GM12891 (cell line): ENCODE results near the gene ZNF487.
"Not testable (repeated sequence)": the region's sequence is repeated elsewhere in the genome, so short reads cannot be mapped to it uniquely, and the experiment has no call there.

Experiments
- DNase-seq: peaks from one replicate; pipeline ENCODE4 v3.0.0; 2011; ENCODE audit warnings: low spot score; ENCODE audit not compliant: insufficient read length
- FAIRE-seq: peaks from 2 replicates; lab custom pipeline; 2011; peaks lifted over from hg19 to GRCh38; lab: Jason Lieb, UNC
- PAX5 ChIP-seq: IDR thresholded peaks from 2 replicates; pipeline ENCODE4 v1.6.1; 2011; ENCODE audit warnings: low read length, moderate library complexity, mild to moderate bottlenecking; ENCODE audit not compliant: insufficient read depth, severe bottlenecking
- POLR2A ChIP-seq: IDR thresholded peaks from 2 replicates; pipeline ENCODE4 v1.6.1; 2011; ENCODE audit warnings: low read depth, low read length, control low read depth
- POLR2AphosphoS5 ChIP-seq: IDR thresholded peaks from 2 replicates; pipeline ENCODE4 v1.6.1; 2011; ENCODE audit warnings: low read depth, low read length, control low read depth
- POU2F2 ChIP-seq: IDR thresholded peaks from 2 replicates; pipeline ENCODE4 v1.6.1; 2011; ENCODE audit warnings: low read depth, mild to moderate bottlenecking, control low read depth, low read length, moderate library complexity
- SPI1 ChIP-seq: IDR thresholded peaks from 2 replicates; pipeline ENCODE4 v1.6.1; 2011; ENCODE audit warnings: low read depth, low read length, control low read depth
- TAF1 ChIP-seq: IDR thresholded peaks from 2 replicates; pipeline ENCODE4 v1.6.1; 2011; ENCODE audit warnings: low read depth, low read length, control low read depth

Gene ZNF487

DNA sequence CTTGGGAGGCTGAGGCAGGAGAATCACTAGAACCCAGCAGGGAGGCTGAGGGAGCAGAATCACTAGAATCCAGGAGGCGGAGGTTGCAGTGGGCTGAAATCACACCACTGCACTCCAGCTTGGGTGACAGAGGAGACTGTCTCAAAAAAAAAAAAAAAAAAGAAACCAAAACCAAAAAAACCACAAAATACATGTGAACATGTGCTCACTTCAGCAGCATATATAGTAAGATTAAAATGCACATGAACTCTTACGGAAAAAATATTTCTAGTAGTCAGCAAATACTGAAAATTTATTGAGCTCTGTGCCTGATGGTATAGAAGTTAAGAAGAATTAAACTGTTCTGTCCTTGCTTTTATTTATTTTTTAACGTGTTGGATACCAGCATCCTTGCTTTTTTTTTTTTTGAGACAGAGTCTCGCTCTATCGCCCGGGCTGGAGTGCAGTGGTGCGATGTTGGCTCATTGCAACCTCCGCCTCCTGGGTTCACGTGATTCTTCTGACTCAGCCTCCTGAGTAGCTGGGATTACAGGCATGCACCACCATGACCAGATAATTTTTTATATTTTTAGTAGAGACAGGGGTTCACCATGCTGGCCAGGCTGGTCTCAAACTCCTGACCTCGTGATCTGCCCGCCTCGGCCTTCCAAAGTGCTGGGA, 9.6 kb upstream of the ZNF487 start:
- TF ChIP-seq TAF1: no peak
- TF ChIP-seq SPI1: no peak
- TF ChIP-seq POU2F2: no peak
- no peak for TF ChIP-seq POLR2AphosphoS5
- TF ChIP-seq POLR2A: no peak
- no peak for TF ChIP-seq PAX5
- FAIRE-seq: no peak
- DNase-seq: no peak

GRCh38 chr10:43430926-43431663, 5.8 kb upstream of the ZNF487 start:
- TF ChIP-seq POLR2A (no peak), POLR2AphosphoS5 (no peak), SPI1 (no peak), POU2F2 (no peak), PAX5 (no peak), TAF1 (no peak)
- DNase-seq (no peak), FAIRE-seq (no peak)

DNA sequence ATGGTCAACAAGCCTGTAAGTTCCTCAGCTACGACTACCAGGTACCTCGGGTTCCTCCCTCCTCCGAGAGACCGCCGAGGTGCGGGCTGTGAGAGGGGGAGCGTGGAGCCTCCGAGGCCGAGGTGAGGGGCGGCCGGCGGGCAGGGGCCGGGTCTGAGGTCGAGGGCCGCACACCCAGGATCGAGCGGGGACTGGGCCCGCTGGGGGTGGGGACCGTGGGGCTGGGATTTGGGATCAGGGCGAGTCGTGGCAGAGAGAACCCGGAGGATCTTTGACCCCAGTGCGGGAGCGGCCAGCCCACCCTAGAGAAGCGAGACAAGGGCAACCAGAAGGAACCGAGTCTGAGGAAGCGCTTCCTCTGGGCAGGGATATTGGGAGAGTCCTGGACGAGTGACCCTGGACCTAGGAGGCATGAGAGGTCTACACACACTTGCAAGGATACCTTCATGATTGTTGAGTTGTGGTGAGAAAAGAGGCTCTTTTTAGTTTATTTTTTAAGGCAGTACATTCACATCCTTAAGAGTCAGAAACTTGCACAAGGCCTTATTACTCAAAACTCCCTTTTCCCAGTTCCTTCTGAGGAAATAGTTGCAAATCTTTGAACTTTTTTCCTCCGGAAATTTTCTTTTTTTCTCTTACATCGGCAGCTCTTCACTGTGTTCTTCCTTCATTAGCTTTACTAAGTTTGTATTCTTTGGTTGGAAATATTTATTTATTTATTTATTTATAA, 395 bp downstream of the ZNF487 start:
- FAIRE-seq (peak; percentile 80), DNase-seq (no peak)
- TF ChIP-seq POLR2AphosphoS5 (no peak), POU2F2 (no peak), POLR2A (no peak), SPI1 (no peak), TAF1 (no peak), PAX5 (no peak)

DNA sequence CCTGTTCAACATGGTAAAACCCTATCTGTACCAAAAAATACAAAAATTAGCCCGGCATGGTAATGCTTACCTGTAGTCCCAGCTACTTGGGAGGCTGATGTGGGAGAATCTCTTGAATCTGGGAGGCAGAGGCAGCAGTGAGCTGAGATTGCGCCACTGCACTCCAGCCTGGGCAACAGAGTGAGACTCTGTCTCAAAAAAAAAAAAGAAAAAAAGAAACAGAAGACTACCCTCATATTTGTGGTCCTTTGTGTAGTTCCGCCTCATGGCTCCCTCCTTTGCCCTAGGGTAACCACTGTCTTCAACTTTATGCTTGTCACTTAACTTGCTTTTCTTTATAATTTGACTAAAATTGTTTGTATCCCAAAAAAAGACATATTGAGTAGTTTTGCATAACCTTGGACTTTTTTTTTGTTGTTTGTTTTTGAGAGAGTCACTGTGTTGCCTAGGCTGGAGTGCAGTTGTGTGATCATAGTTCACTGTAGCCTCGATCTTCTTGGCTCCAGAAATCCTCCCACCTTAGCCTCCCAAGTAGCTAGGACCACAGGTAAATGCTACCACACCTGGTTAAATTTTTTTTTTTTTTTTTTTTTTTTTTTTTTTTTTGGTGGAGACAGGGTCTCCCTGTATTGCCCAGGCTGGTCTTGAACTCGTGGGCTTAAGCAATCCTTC, 3.7 kb downstream of the ZNF487 start:
- no peak for TF ChIP-seq POU2F2
- TF ChIP-seq PAX5: no peak
- no peak for TF ChIP-seq SPI1
- no peak for TF ChIP-seq POLR2AphosphoS5
- TF ChIP-seq TAF1: no peak
- no peak for TF ChIP-seq POLR2A
- no peak for DNase-seq
- FAIRE-seq: no peak

DNA sequence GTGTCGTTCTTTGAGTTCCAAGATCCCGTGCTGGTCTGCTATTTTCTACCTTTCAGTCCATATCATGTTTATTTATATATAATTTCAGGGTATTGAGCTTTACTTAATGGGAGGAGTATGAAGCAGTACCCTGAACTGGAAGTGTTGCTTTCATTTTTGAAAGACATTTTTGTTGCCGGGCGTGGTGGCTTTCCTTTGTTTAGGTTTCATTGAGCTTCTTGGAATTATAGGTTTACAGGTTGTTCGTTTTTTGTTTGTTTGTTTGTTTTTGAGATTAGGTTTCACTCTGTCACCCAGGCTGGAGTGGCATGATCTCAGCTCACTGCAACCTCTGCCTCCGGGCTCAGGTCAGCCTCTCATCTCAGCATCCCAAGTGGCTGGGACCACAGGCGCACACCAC, 7.4 kb downstream of the ZNF487 start:
- DNase-seq (no peak), FAIRE-seq (no peak)

GRCh38 chr10:43444897-43445466, 8.1 kb downstream of the ZNF487 start:
- DNase-seq: no peak
- no peak for FAIRE-seq
- TF ChIP-seq POLR2A (no peak), TAF1 (no peak), POLR2AphosphoS5 (no peak), SPI1 (no peak), PAX5 (no peak), POU2F2 (no peak)

More for the DNA sequence above, 7.4 kb downstream of the ZNF487 start:
- TF ChIP-seq TAF1 (no peak), POU2F2 (no peak), POLR2AphosphoS5 (no peak), PAX5 (no peak), SPI1 (no peak), POLR2A (no peak)

- DNase-seq, FAIRE-seq: not testable (repeated sequence)
Observed at GRCh38 chr10:43446219-43447017, 9.5 kb downstream of the ZNF487 start.

DNA sequence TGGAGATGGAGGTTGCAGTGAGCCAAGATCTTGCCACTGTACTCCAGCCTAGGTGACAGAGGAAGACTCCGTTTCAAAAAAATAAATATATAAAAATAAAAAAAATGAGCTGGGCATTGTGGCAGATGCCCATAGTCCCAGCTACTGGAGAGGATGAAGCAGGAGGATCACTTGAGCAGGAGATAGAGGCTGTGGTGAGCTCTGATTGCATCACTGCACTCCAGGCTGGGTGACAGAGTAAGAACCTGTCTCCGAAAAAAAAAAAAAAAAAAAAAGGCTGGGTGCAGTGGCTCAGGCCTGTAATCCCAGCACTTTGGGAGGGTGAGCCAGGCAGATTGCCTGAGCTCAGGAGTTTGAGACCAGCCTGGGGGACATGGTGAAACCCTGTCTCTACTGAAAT, 11.8 kb downstream of the ZNF487 start:
- TF ChIP-seq POU2F2 (no peak), POLR2AphosphoS5 (no peak), SPI1 (no peak), TAF1 (no peak), POLR2A (no peak), PAX5 (no peak)
- peak; percentile 5 for FAIRE-seq
- DNase-seq: no peak
